ENCODE measurements around the gene SLC4A8.

GRCh38 chr12:51413149-51413548 is 11.5 kb upstream of the SLC4A8 start:
- TF ChIP-seq CTCF (optimal IDR thresholded peaks at IDR 0.05 in 1 of 3, IDR thresholded peaks at IDR 0.05 in 1 of 3, conservative IDR thresholded peaks at IDR 0.05 in 1 of 3; ENCODE audit: extremely low read depth in 1 of 3, insufficient read depth in 2 of 3, low read length in 3 of 3): no peak
- TF ChIP-seq EZH2 (IDR thresholded peaks at IDR 0.05; ENCODE audit: low read length): no peak
